K562 (cell line): ENCODE data around the gene IDH2. TPM values are rescaled to one million over a fixed set of nuclear protein-coding genes. Genes with fewer than 3 reads are reported as not detected.

Experiments used
- DIDO1 ChIP-seq: fragments of 450-650 bp; IDR thresholded peaks from 2 replicates; pipeline ENCODE4 v1.6.1; 2016; ENCODE audit warnings: low read depth, missing biosample characterization, missing genetic modification characterization
- FOS ChIP-seq: IDR thresholded peaks from 3 replicates; pipeline ENCODE4 v1.6.1; 2011; ENCODE audit not compliant: insufficient read length; ENCODE audit errors: extremely low read depth
- GABPB1 ChIP-seq: sonication (generic); formaldehyde crosslinking; IDR thresholded peaks from 2 replicates; pipeline ENCODE4 v1.8.0; 2022; ENCODE audit warnings: mild to moderate bottlenecking, missing genetic modification reagents
- JUND ChIP-seq, 2 experiments: IDR thresholded peaks; 2 replicates in 1 of 2; 3 replicates in 1 of 2; pipeline ENCODE4 v1.6.1; 2011; ENCODE audit warnings: borderline replicate concordance in 2 of 2, low read depth in 2 of 2, low read length in 2 of 2, improper control_type of control experiment in 1 of 2, missing biosample characterization in 1 of 2, missing genetic modification characterization in 1 of 2, missing genetic modification reagents in 1 of 2
- PHF8 ChIP-seq: fragments of 200-600 bp; sonication (generic); IDR thresholded peaks from 2 replicates; pipeline ENCODE4 v1.6.1; 2012; ENCODE audit warnings: mixed run types, mild to moderate bottlenecking, inconsistent platforms, low read length, moderate library complexity, borderline replicate concordance
- ZNF12 ChIP-seq: sonication (generic); formaldehyde crosslinking; IDR thresholded peaks from 2 replicates; pipeline ENCODE4 v1.4.0; 2020; ENCODE audit warnings: mild to moderate bottlenecking, missing genetic modification reagents
- ZNF354B ChIP-seq: fragments of 250-450 bp; sonication (Bioruptor Pico); IDR thresholded peaks from 2 replicates; pipeline ENCODE4 v1.4.0; 2020
- ZNF668 ChIP-seq: fragments of 250-450 bp; sonication (Bioruptor Pico); IDR thresholded peaks from 2 replicates; pipeline ENCODE4 v1.8.0; 2022; ENCODE audit warnings: mild to moderate bottlenecking, inconsistent platforms
- polyA plus RNA-seq, 8 experiments: library from polyadenylated mRNA; depleted of rRNA in 4 of 8; stranded (reverse) in 5 of 8; unstranded in 3 of 8; fragments of >200 nt; fragmentation: Nextera tagmentation in 2 of 8; fragmentation: Illumina TruSeq in 1 of 8; extraction: Ambion mirVana in 2 of 8; extraction: Trizol in 1 of 8; gene quantifications; 2 replicates each; pipeline versions ENCODE4 v1.2.1 to v1.2.3, GENCODE V29; 2011 to 2014; ENCODE audit warnings: inconsistent platforms in 1 of 8, missing spikeins in 1 of 8
- total RNA-seq, 7 experiments: library from RNA; depleted of rRNA in 6 of 7; stranded (reverse); fragments of >200 nt in 6 of 7; fragmentation: Illumina TruSeq in 2 of 7; extraction: Trizol in 2 of 7; gene quantifications; 2 replicates each; pipeline versions ENCODE4 v1.2.1 to v1.2.3, GENCODE V29; 2011 to 2021; ENCODE audit warnings: low replicate concordance in 1 of 7
- TF ChIP-seq, protein P1 (sequence below): fragments of 450-650 bp; formaldehyde crosslinking; IDR thresholded peaks from 2 replicates; pipeline ENCODE4 v1.4.0; 2020; ENCODE audit warnings: mild to moderate bottlenecking, moderate library complexity
- TF ChIP-seq, protein P2 (sequence below): fragments of 450-650 bp; IDR thresholded peaks from 2 replicates; pipeline ENCODE4 v1.7.1; 2018; ENCODE audit warnings: mild to moderate bottlenecking, low read depth; ENCODE audit not compliant: partially characterized antibody
- TF ChIP-seq, protein P3 (sequence below): IDR thresholded peaks from 2 replicates; pipeline ENCODE4 v1.6.1; 2012; ENCODE audit warnings: low read depth, low read length, improper control_type of control experiment, borderline replicate concordance
- TF ChIP-seq, protein P4 (sequence below): fragments of 450-650 bp; IDR thresholded peaks from 2 replicates; pipeline ENCODE4 v1.6.1; 2016; ENCODE audit warnings: antibody characterized with exemption
- TF ChIP-seq, protein P5 (sequence below): fragments of 250-450 bp; sonication (Bioruptor Pico); IDR thresholded peaks from 2 replicates; pipeline ENCODE4 v1.5.0; 2020; ENCODE audit warnings: mild to moderate bottlenecking, borderline replicate concordance

IDH2 gene
- total and polyA plus RNA-seq, 9 of the 15 experiments (the other 6 are each of a cell fraction or from before 2014, with no cell fraction given): 0.70 to 99.9 (median 59.2) TPM

DNA sequence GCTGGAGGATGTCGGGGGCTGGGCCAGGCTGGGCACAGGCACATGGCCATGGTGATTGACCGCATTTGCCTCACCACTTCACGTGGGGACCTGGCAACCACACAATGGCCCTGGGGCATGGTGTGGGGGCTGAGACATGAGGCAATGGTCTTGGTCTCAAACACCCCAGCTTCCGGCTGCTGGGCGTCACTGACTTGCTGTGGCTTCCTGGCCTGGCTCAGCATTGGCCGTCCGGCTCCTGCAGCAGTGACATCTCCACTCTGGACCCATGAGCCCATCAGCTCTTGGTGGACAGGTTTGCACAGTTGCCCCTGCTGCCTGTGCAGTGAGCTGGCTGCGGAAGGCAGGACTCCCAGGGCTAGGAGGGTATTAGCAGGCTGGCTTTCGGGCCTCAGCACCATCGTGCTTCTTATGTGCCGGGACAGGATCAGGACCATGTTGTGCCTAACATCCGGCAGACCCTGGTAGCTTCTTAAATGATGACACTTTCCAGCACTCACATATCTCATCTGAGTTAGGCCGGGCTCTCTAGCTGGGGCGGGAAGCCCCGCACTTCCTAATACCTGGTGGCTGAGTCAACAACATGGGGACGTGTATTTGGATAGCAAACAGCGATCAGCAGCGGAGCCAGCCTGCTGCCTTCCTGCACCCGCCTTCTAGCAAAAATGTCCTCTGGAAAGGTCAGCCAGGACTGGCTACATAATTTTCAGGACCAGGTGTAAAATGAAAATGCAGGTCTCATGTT lies 67.0 kb downstream of the IDH2 start (continued):
- TF ChIP-seq, protein P1, sequence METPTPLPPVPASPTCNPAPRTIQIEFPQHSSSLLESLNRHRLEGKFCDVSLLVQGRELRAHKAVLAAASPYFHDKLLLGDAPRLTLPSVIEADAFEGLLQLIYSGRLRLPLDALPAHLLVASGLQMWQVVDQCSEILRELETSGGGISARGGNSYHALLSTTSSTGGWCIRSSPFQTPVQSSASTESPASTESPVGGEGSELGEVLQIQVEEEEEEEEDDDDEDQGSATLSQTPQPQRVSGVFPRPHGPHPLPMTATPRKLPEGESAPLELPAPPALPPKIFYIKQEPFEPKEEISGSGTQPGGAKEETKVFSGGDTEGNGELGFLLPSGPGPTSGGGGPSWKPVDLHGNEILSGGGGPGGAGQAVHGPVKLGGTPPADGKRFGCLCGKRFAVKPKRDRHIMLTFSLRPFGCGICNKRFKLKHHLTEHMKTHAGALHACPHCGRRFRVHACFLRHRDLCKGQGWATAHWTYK (CRISPR knock-in tag): no peak
- TF ChIP-seq, protein P2, sequence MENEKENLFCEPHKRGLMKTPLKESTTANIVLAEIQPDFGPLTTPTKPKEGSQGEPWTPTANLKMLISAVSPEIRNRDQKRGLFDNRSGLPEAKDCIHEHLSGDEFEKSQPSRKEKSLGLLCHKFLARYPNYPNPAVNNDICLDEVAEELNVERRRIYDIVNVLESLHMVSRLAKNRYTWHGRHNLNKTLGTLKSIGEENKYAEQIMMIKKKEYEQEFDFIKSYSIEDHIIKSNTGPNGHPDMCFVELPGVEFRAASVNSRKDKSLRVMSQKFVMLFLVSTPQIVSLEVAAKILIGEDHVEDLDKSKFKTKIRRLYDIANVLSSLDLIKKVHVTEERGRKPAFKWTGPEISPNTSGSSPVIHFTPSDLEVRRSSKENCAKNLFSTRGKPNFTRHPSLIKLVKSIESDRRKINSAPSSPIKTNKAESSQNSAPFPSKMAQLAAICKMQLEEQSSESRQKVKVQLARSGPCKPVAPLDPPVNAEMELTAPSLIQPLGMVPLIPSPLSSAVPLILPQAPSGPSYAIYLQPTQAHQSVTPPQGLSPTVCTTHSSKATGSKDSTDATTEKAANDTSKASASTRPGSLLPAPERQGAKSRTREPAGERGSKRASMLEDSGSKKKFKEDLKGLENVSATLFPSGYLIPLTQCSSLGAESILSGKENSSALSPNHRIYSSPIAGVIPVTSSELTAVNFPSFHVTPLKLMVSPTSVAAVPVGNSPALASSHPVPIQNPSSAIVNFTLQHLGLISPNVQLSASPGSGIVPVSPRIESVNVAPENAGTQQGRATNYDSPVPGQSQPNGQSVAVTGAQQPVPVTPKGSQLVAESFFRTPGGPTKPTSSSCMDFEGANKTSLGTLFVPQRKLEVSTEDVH: no peak
- TF ChIP-seq, protein P3, sequence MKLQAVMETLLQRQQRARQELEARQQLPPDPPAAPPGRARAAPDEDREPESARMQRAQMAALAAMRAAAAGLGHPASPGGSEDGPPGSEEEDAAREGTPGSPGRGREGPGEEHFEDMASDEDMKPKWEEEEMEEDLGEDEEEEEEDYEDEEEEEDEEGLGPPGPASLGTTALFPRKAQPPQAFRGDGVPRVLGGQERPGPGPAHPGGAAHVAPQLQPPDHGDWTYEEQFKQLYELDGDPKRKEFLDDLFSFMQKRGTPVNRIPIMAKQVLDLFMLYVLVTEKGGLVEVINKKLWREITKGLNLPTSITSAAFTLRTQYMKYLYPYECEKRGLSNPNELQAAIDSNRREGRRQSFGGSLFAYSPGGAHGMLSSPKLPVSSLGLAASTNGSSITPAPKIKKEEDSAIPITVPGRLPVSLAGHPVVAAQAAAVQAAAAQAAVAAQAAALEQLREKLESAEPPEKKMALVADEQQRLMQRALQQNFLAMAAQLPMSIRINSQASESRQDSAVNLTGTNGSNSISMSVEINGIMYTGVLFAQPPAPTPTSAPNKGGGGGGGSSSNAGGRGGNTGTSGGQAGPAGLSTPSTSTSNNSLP: no peak
- TF ChIP-seq JUND (IDR thresholded peaks at IDR 0.05; ENCODE audit: borderline replicate concordance, low read depth, low read length) (peak; percentile 64; the same call in 1 of the 2 replicates), JUND (tag; IDR thresholded peaks at IDR 0.05; ENCODE audit: borderline replicate concordance, low read depth, low read length) (peak; percentile 64; the same call in 1 of the 3 replicates), ZNF354B (CRISPR knock-in tag) (no peak), GABPB1 (CRISPR knock-in tag) (peak; percentile 29; the same call in 1 of the 2 replicates), FOS (no peak), ZNF12 (CRISPR knock-in tag) (no peak), ZNF668 (CRISPR knock-in tag) (no peak), PHF8 (peak; percentile 4; the same call in 1 of the 2 replicates), DIDO1 (tag) (no peak)
- TF ChIP-seq, protein P4, sequence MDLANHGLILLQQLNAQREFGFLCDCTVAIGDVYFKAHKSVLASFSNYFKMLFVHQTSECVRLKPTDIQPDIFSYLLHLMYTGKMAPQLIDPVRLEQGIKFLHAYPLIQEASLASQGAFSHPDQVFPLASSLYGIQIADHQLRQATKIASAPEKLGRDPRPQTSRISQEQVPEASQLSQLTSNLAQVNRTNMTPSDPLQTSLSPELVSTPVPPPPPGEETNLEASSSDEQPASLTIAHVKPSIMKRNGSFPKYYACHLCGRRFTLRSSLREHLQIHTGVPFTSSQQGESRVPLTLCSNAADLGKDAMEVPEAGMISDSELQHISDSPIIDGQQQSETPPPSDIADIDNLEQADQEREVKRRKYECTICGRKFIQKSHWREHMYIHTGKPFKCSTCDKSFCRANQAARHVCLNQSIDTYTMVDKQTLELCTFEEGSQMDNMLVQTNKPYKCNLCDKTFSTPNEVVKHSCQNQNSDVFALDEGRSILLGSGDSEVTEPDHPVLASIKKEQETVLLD: no peak
- TF ChIP-seq, protein P5, sequence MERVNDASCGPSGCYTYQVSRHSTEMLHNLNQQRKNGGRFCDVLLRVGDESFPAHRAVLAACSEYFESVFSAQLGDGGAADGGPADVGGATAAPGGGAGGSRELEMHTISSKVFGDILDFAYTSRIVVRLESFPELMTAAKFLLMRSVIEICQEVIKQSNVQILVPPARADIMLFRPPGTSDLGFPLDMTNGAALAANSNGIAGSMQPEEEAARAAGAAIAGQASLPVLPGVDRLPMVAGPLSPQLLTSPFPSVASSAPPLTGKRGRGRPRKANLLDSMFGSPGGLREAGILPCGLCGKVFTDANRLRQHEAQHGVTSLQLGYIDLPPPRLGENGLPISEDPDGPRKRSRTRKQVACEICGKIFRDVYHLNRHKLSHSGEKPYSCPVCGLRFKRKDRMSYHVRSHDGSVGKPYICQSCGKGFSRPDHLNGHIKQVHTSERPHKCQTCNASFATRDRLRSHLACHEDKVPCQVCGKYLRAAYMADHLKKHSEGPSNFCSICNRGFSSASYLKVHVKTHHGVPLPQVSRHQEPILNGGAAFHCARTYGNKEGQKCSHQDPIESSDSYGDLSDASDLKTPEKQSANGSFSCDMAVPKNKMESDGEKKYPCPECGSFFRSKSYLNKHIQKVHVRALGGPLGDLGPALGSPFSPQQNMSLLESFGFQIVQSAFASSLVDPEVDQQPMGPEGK (CRISPR knock-in tag): no peak
